MM.1S (cell line): ENCODE data around the gene RALGPS2.

ENCODE experiments used
- CTCF ChIP-seq: fragments of 300-600 bp; sonication (generic); IDR thresholded peaks from 2 replicates; pipeline ENCODE4 v1.5.1; 2016; ENCODE audit warnings: antibody characterized with exemption, low read length, mixed read lengths
- EZH2 ChIP-seq: fragments of 300-600 bp; sonication (generic); optimal IDR thresholded peaks from 2 replicates; pipeline ENCODE3; 2017; ENCODE audit warnings: low read depth, mild to moderate bottlenecking, antibody characterized with exemption, low read length, mixed read lengths
- EZH2phosphoT487 ChIP-seq: fragments of 300-600 bp; sonication (generic); IDR thresholded peaks from 2 replicates; pipeline ENCODE4 v1.6.1; 2018; ENCODE audit warnings: antibody characterized with exemption, low read length

- TF ChIP-seq CTCF = no peak
- TF ChIP-seq EZH2 = no peak
- TF ChIP-seq EZH2phosphoT487 = no peak
Observed at GRCh38 chr1:178946855-178947676, 222.0 kb downstream of the RALGPS2 start.
